Renal pelvis (tissue), 4 donors: ENCODE data around the gene TBX15. TPM values are rescaled to one million over a fixed set of nuclear protein-coding genes. Genes with fewer than 3 reads are reported as not detected.

Experiments used
- DNase-seq: peaks from one replicate; pipeline ENCODE4 v3.0.0-alpha.2; 2013
- polyA plus RNA-seq, 3 donors: library from polyadenylated mRNA; unstranded; fragments of 120-200 nt; gene quantifications; one replicate each; pipeline ENCODE4 v1.2.1, GENCODE V29; 2013; ENCODE audit not compliant: insufficient read length in 3 of 3

Gene TBX15
- polyA plus RNA-seq, 3 donors = 0.13 to 0.36 (median 0.27) TPM

- no peak for DNase-seq
These were observed 91.7 kb downstream of the TBX15 start for GRCh38 chr1:118896416-118896815.

GRCh38 chr1:118894836-118895235 lies 93.3 kb downstream of the TBX15 start:
- no peak for DNase-seq

- DNase-seq = no peak
These were observed 97.2 kb downstream of the TBX15 start for GRCh38 chr1:118890851-118891384.

- no peak for DNase-seq
These were observed 103.2 kb downstream of the TBX15 start for GRCh38 chr1:118884946-118885345.

GRCh38 chr1:118881751-118882150 lies 106.4 kb downstream of the TBX15 start:
- no peak for DNase-seq

GRCh38 chr1:118878661-118879060 lies 109.5 kb downstream of the TBX15 start:
- DNase-seq = no peak

- no peak for DNase-seq
These were observed 110.3 kb downstream of the TBX15 start for GRCh38 chr1:118877668-118878396.

GRCh38 chr1:118871582-118872171 lies 116.5 kb downstream of the TBX15 start:
- peak; percentile 11 for DNase-seq

GRCh38 chr1:118868387-118868786 lies 119.8 kb downstream of the TBX15 start:
- DNase-seq = no peak

- no peak for DNase-seq
These were observed 121.8 kb downstream of the TBX15 start for GRCh38 chr1:118866330-118866729.

- DNase-seq = no peak
These were observed 124.5 kb downstream of the TBX15 start for GRCh38 chr1:118863688-118864087.

- DNase-seq = no peak
These were observed 125.4 kb downstream of the TBX15 start for GRCh38 chr1:118862755-118863154.

GRCh38 chr1:118861216-118861615 lies 126.9 kb downstream of the TBX15 start:
- no peak for DNase-seq

GRCh38 chr1:118859999-118860398 lies 128.1 kb downstream of the TBX15 start:
- no peak for DNase-seq

GRCh38 chr1:118846443-118846842 lies 141.7 kb downstream of the TBX15 start:
- DNase-seq = no peak

- peak; percentile 83 for DNase-seq
These were observed 145.5 kb downstream of the TBX15 start for GRCh38 chr1:118842452-118843201.

GRCh38 chr1:118841521-118841920 lies 146.6 kb downstream of the TBX15 start:
- no peak for DNase-seq

Other genes with a start within 250 kb of the TBX15 start
- gene WARS2, start 152.3 kb upstream of the TBX15 start, polyA plus RNA-seq = 10 to 100 TPM; 19.5 to 23.0 (median 21.8) TPM